ENCODE data around the gene NPM3.
A peak's percentile ranks its signal among the peaks of the same experiment; 100 is the strongest.

NPM3 gene

DNA sequence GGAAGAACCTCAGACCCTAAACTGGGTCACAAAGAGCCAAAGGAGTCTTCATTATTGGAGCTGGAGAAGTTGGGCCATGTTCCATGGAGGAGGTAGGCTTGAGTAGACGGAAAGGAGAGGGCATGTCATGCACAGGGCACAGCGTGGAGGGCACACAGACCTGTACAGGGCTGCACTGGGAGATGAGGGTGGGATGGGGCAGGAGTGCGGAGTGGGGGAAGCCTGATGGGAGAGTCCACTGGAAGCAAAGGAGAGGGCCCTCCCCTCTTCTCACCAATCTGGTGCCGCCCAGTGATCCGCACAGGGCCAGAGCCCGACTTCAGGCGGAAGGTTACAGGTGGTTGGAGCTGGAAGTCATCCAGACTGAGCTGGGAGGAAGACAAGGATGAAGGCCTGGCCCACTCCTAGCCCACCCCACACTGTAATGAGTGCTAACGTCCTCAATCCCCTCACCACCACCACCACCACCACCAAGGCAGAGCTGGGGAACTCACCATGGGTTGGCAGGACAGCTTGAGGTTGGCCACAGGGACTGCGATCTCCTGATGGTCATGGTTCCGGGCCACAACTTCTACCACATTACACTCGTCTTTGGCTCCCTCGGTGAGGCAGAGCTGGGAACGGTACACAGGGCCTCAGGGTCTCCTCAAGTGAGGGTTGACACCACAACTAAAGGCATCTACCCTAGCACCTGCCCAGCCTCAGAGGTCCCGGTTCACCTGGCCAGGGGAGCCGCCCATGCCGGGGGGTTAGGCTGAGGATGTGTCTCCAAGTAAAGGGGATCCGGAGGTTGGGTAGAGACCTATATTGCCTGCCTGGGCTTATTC lies 1.0 kb downstream of the NPM3 start:
- no peak for TF ChIP-seq Cebpa-rat (IDR thresholded peaks at IDR 0.05)
- Histone ChIP-seq H4K20me1 (peaks cover 43% of the 10 kb centered on the region), H3K36me3 (peaks cover 39% of the 10 kb centered on the region), H3K4me2 (peak overlapping the region; percentile 95), H3K27me3 (peaks cover 33% of the 10 kb centered on the region), H3K9me3 (no peaks in the 10 kb centered on the region), H3K9ac (peak overlapping the region; percentile 91), H3K4me3 (peak overlapping the region; percentile 89), H3K27ac (peak overlapping the region; percentile 81), H3K4me1 (peaks cover 50% of the 10 kb centered on the region)

DNA sequence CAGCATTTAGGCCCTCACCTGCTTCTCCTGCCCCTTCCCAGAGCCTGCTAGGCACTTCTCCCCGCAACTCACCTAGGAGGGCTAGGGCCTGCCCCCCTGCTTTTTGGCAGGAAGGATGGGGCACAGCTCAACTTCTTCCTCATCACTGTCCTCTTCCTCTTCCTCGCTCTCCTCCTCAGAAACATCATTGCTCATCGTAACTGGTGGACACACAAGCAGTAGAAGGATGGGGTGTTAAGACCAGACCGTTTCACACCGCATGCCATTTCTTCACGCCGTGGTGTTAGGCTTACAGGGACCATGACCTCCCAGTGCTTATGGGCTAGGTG lies 1.6 kb downstream of the NPM3 start:
- no peaks in the 10 kb centered on the region for H3K9me3 ChIP-seq
- H3K4me2 ChIP-seq = peak overlapping the region; percentile 95
- peaks cover 39% of the 10 kb centered on the region for H3K27me3 ChIP-seq
- peaks cover 50% of the 10 kb centered on the region for H3K4me1 ChIP-seq
- H3K27ac ChIP-seq = no peak overlapping the region
- H3K9ac ChIP-seq = peak overlapping the region; percentile 91; the same call in 1 of the 2 replicates
- no peak for TF ChIP-seq Cebpa-rat (IDR thresholded peaks at IDR 0.05)
- H3K36me3 ChIP-seq = peaks cover 35% of the 10 kb centered on the region
- H3K4me3 ChIP-seq = no peak overlapping the region
- peaks cover 43% of the 10 kb centered on the region for H4K20me1 ChIP-seq

DNA sequence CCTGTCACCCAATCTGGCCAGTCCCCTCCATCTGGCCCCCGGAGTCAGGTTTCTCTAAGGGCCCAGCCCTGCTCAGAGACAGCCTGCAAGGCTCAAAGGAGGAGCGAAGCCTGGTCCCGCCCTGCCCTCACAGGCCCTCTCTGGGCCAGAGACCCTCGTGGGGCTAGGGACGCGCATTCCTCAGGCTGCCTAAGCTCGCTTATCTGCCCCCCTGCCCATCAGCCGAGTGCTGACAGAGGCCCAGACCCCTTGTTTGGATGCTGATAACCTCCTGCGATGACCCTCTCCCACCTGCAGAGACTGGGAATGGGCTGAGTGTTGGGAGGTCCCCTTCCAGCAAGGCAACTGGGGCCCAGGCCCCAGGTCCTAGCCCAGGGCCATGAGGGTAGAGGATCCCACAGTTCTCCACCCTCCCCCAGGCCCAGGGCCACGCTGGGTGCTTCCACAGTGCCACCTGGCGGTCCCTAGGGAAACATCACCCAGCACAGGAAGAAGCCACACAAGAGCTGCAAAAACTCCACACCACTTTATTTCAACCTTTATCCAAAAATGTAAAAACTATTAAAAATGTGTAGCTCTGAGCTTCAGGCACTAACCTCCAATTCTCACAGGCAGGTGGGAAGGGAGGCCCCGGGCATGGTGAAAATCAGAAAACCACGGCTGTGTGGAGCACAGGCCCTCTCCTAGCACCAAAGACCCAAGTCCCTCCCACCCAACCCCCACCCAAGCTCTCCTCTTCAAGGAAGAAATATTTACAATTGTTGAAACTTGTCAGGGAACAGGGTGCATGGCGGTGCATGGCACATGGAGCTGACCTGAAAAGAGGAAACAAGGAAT lies 2.2 kb downstream of the NPM3 start:
- no peak for TF ChIP-seq Cebpa-rat (IDR thresholded peaks at IDR 0.05)
- H3K27ac ChIP-seq = no peak overlapping the region
- H3K4me3 ChIP-seq = no peak overlapping the region

GRCh38 chr10:101780187-101780817 lies 2.9 kb downstream of the NPM3 start:
- Histone ChIP-seq H4K20me1 (peaks cover 49% of the 10 kb centered on the region), H3K4me3 (peak overlapping the region; percentile 66), H3K9ac (no peak overlapping the region), H3K4me2 (peak overlapping the region; percentile 96), H3K27ac (no peak overlapping the region), H3K9me3 (no peaks in the 10 kb centered on the region), H3K36me3 (peaks cover 22% of the 10 kb centered on the region; the same call in 1 of the 2 replicates), H3K27me3 (peaks cover 50% of the 10 kb centered on the region), H3K4me1 (peaks cover 50% of the 10 kb centered on the region)
- TF ChIP-seq Cebpa-rat (IDR thresholded peaks at IDR 0.05) = no peak

More for the DNA sequence above, 2.2 kb downstream of the NPM3 start:
- Histone ChIP-seq H3K9ac (no peak overlapping the region), H3K36me3 (peaks cover 29% of the 10 kb centered on the region), H3K27me3 (peaks cover 44% of the 10 kb centered on the region), H3K4me1 (peaks cover 50% of the 10 kb centered on the region), H3K4me2 (peak overlapping the region; percentile 95), H4K20me1 (peaks cover 46% of the 10 kb centered on the region), H3K9me3 (no peaks in the 10 kb centered on the region)

GRCh38 chr10:101779544-101780186 lies 3.6 kb downstream of the NPM3 start:
- H3K9ac ChIP-seq = 0 out of 2 replicates have a peak overlapping the region, but pooled peaks have one; percentile 36
- H3K27me3 ChIP-seq = peaks cover 57% of the 10 kb centered on the region
- no peaks in the 10 kb centered on the region for H3K9me3 ChIP-seq
- H3K4me3 ChIP-seq = peak overlapping the region; percentile 66
- H3K4me1 ChIP-seq = peaks cover 50% of the 10 kb centered on the region
- H3K36me3 ChIP-seq = peaks cover 16% of the 10 kb centered on the region; the same call in 1 of the 2 replicates
- H3K4me2 ChIP-seq = peak overlapping the region; percentile 96
- no peak overlapping the region for H3K27ac ChIP-seq
- TF ChIP-seq Cebpa-rat (IDR thresholded peaks at IDR 0.05) = no peak
- peaks cover 55% of the 10 kb centered on the region for H4K20me1 ChIP-seq

GRCh38 chr10:101778781-101779543 lies 4.3 kb downstream of the NPM3 start:
- H3K9ac ChIP-seq = 0 out of 2 replicates have a peak overlapping the region, but pooled peaks have one; percentile 36
- no peaks in the 10 kb centered on the region for H3K9me3 ChIP-seq
- TF ChIP-seq Cebpa-rat (IDR thresholded peaks at IDR 0.05) = no peak
- peaks cover 47% of the 10 kb centered on the region for H3K4me1 ChIP-seq
- H3K4me3 ChIP-seq = peak overlapping the region; percentile 66
- peaks cover 9% of the 10 kb centered on the region; the same call in 1 of the 2 replicates for H3K36me3 ChIP-seq
- H3K4me2 ChIP-seq = peak overlapping the region; percentile 96
- H4K20me1 ChIP-seq = peaks cover 62% of the 10 kb centered on the region
- H3K27ac ChIP-seq = no peak overlapping the region
- H3K27me3 ChIP-seq = peaks cover 64% of the 10 kb centered on the region

GRCh38 chr10:101778151-101778780 lies 5.0 kb downstream of the NPM3 start:
- H4K20me1 ChIP-seq = peaks cover 69% of the 10 kb centered on the region
- no peak for TF ChIP-seq Cebpa-rat (IDR thresholded peaks at IDR 0.05)
- no peaks in the 10 kb centered on the region for H3K9me3 ChIP-seq
- no peak overlapping the region for H3K27ac ChIP-seq
- 0 out of 2 replicates have a peak, but pooled peaks cover 7% of the 10 kb centered on the region for H3K36me3 ChIP-seq
- H3K4me2 ChIP-seq = no peak overlapping the region; the same call in 1 of the 2 replicates
- peaks cover 71% of the 10 kb centered on the region for H3K27me3 ChIP-seq
- H3K9ac ChIP-seq = no peak overlapping the region
- H3K4me1 ChIP-seq = peaks cover 41% of the 10 kb centered on the region
- peak overlapping the region; percentile 66; the same call in 1 of the 2 replicates for H3K4me3 ChIP-seq

- Histone ChIP-seq H3K4me1 (peaks cover 39% of the 10 kb centered on the region), H3K27me3 (peaks cover 77% of the 10 kb centered on the region), H3K9ac (no peak overlapping the region), H3K36me3 (0 out of 2 replicates have a peak, but pooled peaks cover 7% of the 10 kb centered on the region), H3K9me3 (no peaks in the 10 kb centered on the region), H4K20me1 (peaks cover 75% of the 10 kb centered on the region), H3K4me3 (no peak overlapping the region), H3K4me2 (no peak overlapping the region), H3K27ac (no peak overlapping the region)
- TF ChIP-seq Cebpa-rat (IDR thresholded peaks at IDR 0.05) = no peak
These were observed 5.6 kb downstream of the NPM3 start for GRCh38 chr10:101777619-101778145.

Measured in BLaER1 (cell line).